Measurements from ENCODE around the gene RAB6B.

Gene RAB6B

GRCh38 chr3:133921592-133921991 is 25.9 kb upstream of the RAB6B start:
- TF ChIP-seq SPI1 (IDR thresholded peaks at IDR 0.05; ENCODE audit: borderline replicate concordance, low read depth): no peak
- TF ChIP-seq, protein P1, sequence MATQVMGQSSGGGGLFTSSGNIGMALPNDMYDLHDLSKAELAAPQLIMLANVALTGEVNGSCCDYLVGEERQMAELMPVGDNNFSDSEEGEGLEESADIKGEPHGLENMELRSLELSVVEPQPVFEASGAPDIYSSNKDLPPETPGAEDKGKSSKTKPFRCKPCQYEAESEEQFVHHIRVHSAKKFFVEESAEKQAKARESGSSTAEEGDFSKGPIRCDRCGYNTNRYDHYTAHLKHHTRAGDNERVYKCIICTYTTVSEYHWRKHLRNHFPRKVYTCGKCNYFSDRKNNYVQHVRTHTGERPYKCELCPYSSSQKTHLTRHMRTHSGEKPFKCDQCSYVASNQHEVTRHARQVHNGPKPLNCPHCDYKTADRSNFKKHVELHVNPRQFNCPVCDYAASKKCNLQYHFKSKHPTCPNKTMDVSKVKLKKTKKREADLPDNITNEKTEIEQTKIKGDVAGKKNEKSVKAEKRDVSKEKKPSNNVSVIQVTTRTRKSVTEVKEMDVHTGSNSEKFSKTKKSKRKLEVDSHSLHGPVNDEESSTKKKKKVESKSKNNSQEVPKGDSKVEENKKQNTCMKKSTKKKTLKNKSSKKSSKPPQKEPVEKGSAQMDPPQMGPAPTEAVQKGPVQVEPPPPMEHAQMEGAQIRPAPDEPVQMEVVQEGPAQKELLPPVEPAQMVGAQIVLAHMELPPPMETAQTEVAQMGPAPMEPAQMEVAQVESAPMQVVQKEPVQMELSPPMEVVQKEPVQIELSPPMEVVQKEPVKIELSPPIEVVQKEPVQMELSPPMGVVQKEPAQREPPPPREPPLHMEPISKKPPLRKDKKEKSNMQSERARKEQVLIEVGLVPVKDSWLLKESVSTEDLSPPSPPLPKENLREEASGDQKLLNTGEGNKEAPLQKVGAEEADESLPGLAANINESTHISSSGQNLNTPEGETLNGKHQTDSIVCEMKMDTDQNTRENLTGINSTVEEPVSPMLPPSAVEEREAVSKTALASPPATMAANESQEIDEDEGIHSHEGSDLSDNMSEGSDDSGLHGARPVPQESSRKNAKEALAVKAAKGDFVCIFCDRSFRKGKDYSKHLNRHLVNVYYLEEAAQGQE (IDR thresholded peaks at IDR 0.05; ENCODE audit: insufficient replicate concordance, low read depth): no peak
- no peak for TF ChIP-seq CTCF (IDR thresholded peaks at IDR 0.05; ENCODE audit: insufficient read depth, low read length)
- no peak for TF ChIP-seq GABPA (IDR thresholded peaks at IDR 0.05; ENCODE audit: low read depth)
- TF ChIP-seq POLR2AphosphoS5 (IDR thresholded peaks at IDR 0.05; ENCODE audit: low read depth): no peak
- DNase-seq (ENCODE audit: low read depth in 1 of 2, low spot score in 1 of 2): no peak
- H3K27ac ChIP-seq (replicated peaks): no peak overlapping the region

DNA sequence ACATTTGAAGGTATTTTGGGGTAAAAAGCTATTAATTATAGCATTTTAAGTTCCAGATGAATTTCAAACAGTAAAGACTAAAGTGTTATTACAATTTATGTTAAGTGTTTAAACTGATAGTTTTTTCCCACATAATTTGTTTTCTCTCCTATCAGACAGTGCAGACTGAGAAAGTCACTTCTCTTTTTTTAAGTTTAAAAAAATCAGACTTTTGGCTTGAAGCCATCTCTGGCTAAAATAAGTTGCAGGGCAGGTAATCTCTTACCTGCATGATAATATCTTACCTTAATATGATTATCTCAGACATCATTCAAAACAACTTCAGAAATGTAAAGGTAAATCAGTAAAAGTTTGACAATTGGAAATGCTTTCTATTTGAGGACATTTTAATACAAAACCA is 21.5 kb upstream of the RAB6B start:
- peak; percentile 62 for TF ChIP-seq SPI1 (IDR thresholded peaks at IDR 0.05; ENCODE audit: borderline replicate concordance, low read depth)
- no peak for TF ChIP-seq CTCF (IDR thresholded peaks at IDR 0.05; ENCODE audit: insufficient read depth, low read length)
- Histone ChIP-seq H3K27ac (replicated peaks) (no peak overlapping the region), H3K4me3 (replicated peaks; ENCODE audit: insufficient read depth, low read length) (no peak overlapping the region), H3K27me3 (ENCODE audit: insufficient read depth, poor library complexity, severe bottlenecking) (peaks cover 2% of the 10 kb centered on the region)
- no peak for DNase-seq (ENCODE audit: low read depth in 1 of 2, low spot score in 1 of 2)

More at GRCh38 chr3:133921592-133921991, 25.9 kb upstream of the RAB6B start:
- H3K27me3 ChIP-seq (ENCODE audit: insufficient read depth, poor library complexity, severe bottlenecking): no peaks in the 10 kb centered on the region
- no peak overlapping the region for H3K4me3 ChIP-seq (replicated peaks; ENCODE audit: insufficient read depth, low read length)

GRCh38 chr3:133915685-133916658 is 20.3 kb upstream of the RAB6B start:
- no peak for DNase-seq (ENCODE audit: low read depth in 1 of 2, low spot score in 1 of 2)
- Histone ChIP-seq H3K27ac (replicated peaks) (no peak overlapping the region), H3K4me3 (replicated peaks; ENCODE audit: insufficient read depth, low read length) (no peak overlapping the region), H3K27me3 (ENCODE audit: insufficient read depth, poor library complexity, severe bottlenecking) (peaks cover 2% of the 10 kb centered on the region)
- TF ChIP-seq, protein P1 (IDR thresholded peaks at IDR 0.05; ENCODE audit: insufficient replicate concordance, low read depth): no peak
- TF ChIP-seq SPI1 (IDR thresholded peaks at IDR 0.05; ENCODE audit: borderline replicate concordance, low read depth): no peak

- peaks cover 2% of the 10 kb centered on the region for H3K27me3 ChIP-seq (ENCODE audit: insufficient read depth, poor library complexity, severe bottlenecking)
- DNase-seq (ENCODE audit: low read depth in 1 of 2, low spot score in 1 of 2): no peak
- H3K4me3 ChIP-seq (replicated peaks; ENCODE audit: insufficient read depth, low read length): no peak overlapping the region
- no peak overlapping the region for H3K27ac ChIP-seq (replicated peaks)
- TF ChIP-seq, protein P1 (IDR thresholded peaks at IDR 0.05; ENCODE audit: insufficient replicate concordance, low read depth): no peak
- TF ChIP-seq SPI1 (IDR thresholded peaks at IDR 0.05; ENCODE audit: borderline replicate concordance, low read depth): no peak
- TF ChIP-seq CTCF (IDR thresholded peaks at IDR 0.05; ENCODE audit: insufficient read depth, low read length): no peak
- TF ChIP-seq GABPA (IDR thresholded peaks at IDR 0.05; ENCODE audit: low read depth): no peak
- TF ChIP-seq POLR2AphosphoS5 (IDR thresholded peaks at IDR 0.05; ENCODE audit: low read depth): no peak
Observed at GRCh38 chr3:133914839-133915600, 19.3 kb upstream of the RAB6B start.

Data from HL-60 (cell line).